Measurements from ENCODE around the gene TMEM54.
A peak's percentile ranks its signal among the peaks of the same experiment; 100 is the strongest.

TMEM54 gene

DNA sequence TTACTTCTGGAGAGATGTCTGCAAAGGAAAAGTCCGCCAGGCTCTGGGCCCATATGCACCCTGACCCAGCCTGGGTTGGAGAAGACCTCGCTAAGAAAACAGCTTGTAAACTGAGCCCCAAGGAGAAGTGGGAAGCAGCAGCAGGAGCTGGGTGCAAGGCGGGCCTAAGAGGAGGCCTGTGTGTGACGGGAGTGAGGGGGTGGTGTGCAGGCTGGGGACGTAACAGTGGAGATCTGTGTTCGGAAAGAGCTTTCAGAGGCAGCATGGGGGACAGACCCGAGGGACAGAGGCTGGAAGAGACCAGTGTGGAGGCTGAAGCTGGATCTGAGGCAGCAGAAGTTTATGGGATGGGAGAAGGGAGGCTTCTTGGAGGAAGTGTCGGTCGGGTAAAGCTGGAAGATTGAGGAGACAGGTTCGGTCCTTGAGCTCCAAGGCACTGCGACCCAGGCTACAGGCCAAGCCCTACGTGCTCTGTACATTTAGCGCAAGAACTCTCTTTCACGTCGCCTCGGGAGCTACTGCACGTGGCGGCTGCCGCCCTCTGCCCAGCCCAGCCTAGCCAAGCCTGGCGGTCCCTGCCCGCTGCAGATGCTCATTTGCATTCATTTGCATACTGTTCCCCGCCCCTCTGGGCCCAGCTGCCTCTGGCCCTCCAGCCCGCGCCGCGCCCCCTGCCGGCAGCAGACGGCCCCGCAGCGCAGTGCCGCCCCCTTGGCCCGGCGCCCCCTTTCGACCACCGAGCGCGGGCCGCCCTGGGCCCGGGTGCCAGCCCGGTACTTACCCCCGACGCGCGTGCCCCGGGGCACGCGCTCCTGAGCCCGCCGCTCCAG, 8.6 kb downstream of the TMEM54 start:
- TF ChIP-seq, protein P1, sequence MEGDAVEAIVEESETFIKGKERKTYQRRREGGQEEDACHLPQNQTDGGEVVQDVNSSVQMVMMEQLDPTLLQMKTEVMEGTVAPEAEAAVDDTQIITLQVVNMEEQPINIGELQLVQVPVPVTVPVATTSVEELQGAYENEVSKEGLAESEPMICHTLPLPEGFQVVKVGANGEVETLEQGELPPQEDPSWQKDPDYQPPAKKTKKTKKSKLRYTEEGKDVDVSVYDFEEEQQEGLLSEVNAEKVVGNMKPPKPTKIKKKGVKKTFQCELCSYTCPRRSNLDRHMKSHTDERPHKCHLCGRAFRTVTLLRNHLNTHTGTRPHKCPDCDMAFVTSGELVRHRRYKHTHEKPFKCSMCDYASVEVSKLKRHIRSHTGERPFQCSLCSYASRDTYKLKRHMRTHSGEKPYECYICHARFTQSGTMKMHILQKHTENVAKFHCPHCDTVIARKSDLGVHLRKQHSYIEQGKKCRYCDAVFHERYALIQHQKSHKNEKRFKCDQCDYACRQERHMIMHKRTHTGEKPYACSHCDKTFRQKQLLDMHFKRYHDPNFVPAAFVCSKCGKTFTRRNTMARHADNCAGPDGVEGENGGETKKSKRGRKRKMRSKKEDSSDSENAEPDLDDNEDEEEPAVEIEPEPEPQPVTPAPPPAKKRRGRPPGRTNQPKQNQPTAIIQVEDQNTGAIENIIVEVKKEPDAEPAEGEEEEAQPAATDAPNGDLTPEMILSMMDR (conservative IDR thresholded peaks at IDR 0.05), result peak; percentile 84
- peak overlapping the region; percentile 67 for H3K27ac ChIP-seq

DNA sequence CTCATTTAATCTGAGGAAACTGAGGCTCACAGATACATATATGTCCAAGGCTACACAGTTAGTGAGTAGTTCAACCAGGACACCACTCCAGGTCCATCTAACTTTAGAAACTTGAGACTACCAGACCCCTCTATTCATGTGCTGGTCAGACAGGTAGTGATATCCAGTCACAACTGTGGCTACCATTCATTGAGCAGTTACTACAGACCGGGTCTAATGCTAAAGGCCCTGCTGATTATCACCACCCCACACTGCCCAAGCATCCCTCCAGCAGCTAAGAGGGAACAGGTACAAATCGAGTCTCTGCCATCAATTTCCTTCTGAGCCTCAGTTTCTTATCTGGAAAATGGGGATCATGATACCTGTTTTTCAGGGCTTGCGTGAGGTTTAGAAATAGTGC, 9.6 kb downstream of the TMEM54 start:
- TF ChIP-seq, protein P1 (conservative IDR thresholded peaks at IDR 0.05), result no peak
- H3K27ac ChIP-seq, result no peak overlapping the region

DNA sequence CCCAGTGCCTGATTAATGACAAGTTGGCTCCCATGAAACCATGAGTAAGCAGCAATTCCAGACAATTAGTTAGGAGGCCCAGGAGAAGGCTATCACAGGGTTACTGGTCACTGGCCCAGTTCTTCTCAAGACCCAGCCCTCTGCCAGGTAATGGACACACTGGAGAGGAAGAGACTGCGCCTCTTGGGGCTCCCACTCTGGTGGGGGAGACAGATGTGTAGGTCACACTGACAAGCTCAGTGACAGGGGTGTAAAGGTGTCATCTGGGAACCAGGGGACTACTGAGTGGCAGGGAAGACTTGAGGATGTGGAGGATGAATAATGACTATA, 10.0 kb downstream of the TMEM54 start:
- TF ChIP-seq, protein P1 (conservative IDR thresholded peaks at IDR 0.05), result no peak
- H3K27ac ChIP-seq, result no peak overlapping the region

DNA sequence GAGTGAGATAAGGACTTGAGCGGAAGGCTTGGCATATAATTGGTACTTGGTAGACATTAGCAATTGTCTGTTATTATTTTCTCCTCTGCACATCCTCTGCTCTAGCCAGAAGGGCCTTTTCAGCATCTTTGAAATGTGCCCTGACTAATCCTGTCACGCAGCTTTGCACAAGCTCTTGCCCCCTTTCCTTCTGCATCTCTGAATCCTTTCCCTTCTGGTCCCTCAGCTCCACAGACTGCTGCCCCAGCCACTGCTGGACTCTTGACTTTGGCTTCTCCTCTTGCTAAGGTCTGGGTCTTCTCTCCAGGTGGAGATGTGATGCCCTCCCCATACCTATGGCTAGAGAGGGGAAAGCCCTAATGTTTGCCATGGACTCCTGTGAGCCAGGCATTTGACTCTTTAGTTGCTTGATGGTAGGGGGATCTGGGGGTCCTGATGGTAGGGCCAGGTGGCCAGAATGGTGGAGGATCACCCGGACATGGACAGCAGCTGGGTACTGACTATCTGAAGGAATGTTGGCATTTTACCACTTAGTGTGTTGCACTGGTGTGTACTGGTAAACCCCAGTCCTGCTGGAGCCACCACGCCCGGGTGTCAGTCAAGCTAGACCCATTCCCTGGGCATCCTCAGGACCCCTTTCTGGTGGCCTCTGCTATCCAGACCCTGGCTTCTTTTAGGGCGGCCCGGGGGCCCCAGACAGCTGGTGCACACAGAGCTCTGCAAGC, 10.5 kb downstream of the TMEM54 start:
- TF ChIP-seq, protein P1 (conservative IDR thresholded peaks at IDR 0.05), result no peak
- H3K27ac ChIP-seq, result no peak overlapping the region

DNA sequence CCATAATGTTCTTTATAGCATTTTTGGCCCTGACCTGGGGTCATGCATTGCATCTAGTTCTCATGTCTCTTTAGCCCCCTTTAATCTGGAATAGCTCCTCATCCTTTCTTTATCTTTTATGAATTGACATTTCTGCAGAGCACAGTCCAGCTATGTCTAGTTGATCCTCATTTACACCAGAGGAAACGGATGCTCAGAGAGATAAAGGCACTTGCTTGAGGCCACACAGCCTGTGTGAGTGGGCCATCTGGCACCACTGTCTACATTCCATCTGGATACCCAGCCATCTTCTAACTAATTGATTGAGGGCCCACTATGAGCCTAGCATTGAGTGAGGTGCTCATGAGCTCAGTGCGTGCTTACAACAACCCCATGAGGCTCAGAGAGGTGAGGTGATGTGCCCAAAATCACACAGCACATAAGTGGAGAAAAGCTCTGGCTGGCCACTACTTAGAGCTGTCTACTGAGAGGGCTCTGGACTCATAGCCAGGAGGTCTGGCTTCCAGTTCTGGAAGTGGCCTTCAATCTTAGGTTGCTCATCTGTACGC, 11.4 kb downstream of the TMEM54 start:
- TF ChIP-seq, protein P1 (conservative IDR thresholded peaks at IDR 0.05), result no peak
- no peak overlapping the region for H3K27ac ChIP-seq

DNA sequence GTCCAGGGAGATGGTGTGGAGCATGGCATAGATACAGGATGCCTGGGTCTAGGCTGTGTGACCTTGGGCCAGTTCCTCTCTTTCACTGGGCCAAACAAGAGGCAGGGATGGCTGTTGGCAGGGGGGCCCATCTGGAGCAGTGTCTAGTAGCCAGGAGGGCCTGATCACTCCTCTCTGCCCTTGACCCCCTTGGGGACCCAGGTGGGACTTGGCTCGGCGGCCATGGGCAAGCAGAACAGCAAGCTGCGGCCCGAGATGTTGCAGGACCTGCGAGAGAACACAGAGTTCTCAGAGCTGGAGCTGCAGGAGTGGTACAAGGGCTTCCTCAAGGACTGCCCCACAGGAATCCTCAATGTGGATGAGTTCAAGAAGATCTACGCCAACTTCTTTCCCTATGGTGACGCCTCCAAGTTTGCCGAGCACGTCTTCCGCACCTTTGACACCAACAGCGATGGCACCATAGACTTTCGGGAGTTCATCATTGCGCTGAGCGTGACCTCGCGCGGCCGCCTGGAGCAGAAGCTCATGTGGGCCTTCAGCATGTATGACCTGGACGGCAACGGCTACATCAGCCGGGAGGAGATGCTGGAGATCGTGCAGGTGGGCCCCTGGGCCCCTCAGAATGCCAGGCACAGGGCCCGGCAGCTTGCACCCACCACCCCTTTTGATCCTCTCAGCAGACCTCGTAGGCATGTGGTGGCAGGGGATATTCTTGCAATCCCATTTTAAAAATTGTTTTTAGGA, 12.3 kb downstream of the TMEM54 start:
- TF ChIP-seq, protein P1 (conservative IDR thresholded peaks at IDR 0.05), result no peak
- no peak overlapping the region for H3K27ac ChIP-seq

DNA sequence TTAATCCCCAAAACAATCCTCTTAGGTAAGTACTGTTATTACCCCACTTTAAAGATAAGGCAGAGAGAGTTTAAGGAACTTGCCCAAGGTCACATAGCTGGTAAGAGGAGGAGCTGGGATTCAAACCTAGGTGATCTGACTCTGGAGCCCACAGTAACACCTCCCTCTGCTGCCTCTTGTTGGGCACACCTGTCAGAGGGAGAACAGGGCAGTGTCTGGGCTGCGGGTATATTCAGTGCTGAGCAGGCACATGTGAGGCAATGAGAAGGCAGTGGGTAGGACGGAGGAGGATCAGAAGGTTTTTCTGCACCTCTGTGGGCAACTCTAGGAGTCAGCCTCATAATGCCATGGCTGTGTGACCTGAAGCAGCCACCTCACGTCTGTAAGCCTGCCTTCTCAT, 13.1 kb downstream of the TMEM54 start:
- TF ChIP-seq, protein P1 (conservative IDR thresholded peaks at IDR 0.05), result no peak
- H3K27ac ChIP-seq, result no peak overlapping the region
